ENCODE data around the gene IRF8.

Gene IRF8

DNA sequence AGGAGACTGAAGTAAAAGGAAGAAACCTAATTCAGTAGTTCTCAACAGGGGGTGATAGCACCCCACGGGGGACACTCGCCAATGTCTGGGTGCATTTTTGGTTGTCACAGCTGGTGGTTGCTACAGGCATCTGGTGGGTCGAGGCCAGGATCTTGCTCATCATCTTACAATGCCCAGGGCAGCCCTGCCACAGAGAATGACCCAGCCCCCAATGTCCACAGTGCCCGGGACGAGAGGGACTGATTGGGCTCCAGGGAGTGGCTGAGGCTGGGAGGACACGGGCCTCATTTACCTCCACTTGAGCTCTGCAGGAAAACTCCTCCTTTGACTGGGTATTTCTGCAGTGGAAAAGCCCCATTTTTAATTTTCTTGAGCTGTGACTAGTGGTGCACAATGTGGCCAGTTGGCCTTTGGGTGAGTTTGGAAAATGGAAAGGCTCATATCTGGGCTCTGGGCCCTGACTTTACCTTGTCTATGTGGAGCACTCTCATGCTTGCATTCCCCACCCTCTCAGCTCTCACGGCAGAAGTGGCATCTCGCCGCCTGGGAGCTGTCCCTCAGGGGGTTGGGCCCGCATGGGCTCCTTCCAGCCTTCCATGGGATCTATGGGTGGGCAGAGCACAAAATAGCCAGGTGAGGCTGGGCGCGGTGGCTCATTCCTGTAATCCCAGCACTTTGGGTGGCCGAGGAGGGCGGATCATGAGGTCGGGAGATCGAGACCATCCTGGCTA is 37.7 kb upstream of the IRF8 start:
- no peak for TF ChIP-seq CTCF (IDR thresholded peaks at IDR 0.05; ENCODE audit: low read depth, low read length)
- H3K4me3 ChIP-seq (replicated peaks in 1 of 2; ENCODE audit: low read depth in 2 of 2, low read length in 2 of 2): no peak overlapping the region
- DNase-seq (ENCODE audit: low read depth in 2 of 2): no peak

GRCh38 chr16:85862476-85863383 is 36.2 kb upstream of the IRF8 start:
- TF ChIP-seq CTCF (IDR thresholded peaks at IDR 0.05; ENCODE audit: low read depth, low read length): no peak
- no peak for DNase-seq (ENCODE audit: low read depth in 2 of 2)
- H3K4me3 ChIP-seq (replicated peaks in 1 of 2; ENCODE audit: low read depth in 2 of 2, low read length in 2 of 2): no peak overlapping the region

- TF ChIP-seq CTCF (IDR thresholded peaks at IDR 0.05; ENCODE audit: low read depth, low read length): no peak
- DNase-seq (ENCODE audit: low read depth in 2 of 2): peak in 1 of 2 donors; percentile 42
- no peak overlapping the region for H3K4me3 ChIP-seq (replicated peaks in 1 of 2; ENCODE audit: low read depth in 2 of 2, low read length in 2 of 2)
Observed at GRCh38 chr16:85863384-85863774, 35.6 kb upstream of the IRF8 start.

DNA sequence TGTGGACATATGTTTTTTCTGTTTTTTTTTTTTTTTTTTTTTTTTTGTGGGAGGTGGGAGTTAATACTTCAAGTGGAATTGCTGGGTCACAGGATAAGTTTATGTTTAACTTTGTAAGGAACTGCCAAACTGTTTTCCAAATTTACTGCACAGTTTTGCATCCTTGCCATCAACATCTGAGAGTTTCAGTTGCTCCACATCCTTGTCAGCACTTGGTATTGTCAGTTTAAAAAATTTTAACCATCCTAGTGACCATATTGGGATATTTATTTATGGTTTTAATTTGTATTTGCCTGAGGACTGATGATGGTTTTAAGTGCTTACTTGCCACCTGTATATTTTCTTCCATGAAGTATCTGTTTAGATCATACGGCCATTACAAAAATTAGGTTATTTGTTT is 34.0 kb upstream of the IRF8 start:
- DNase-seq (ENCODE audit: low read depth in 2 of 2): no peak
- no peak for TF ChIP-seq CTCF (IDR thresholded peaks at IDR 0.05; ENCODE audit: low read depth, low read length)
- H3K4me3 ChIP-seq (replicated peaks in 1 of 2; ENCODE audit: low read depth in 2 of 2, low read length in 2 of 2): no peak overlapping the region

- DNase-seq (ENCODE audit: low read depth in 2 of 2): no peak
- H3K4me3 ChIP-seq (replicated peaks in 1 of 2; ENCODE audit: low read depth in 2 of 2, low read length in 2 of 2): no peak overlapping the region
- TF ChIP-seq CTCF (IDR thresholded peaks at IDR 0.05; ENCODE audit: low read depth, low read length): no peak
Observed at GRCh38 chr16:85867189-85867588, 31.8 kb upstream of the IRF8 start.

DNA sequence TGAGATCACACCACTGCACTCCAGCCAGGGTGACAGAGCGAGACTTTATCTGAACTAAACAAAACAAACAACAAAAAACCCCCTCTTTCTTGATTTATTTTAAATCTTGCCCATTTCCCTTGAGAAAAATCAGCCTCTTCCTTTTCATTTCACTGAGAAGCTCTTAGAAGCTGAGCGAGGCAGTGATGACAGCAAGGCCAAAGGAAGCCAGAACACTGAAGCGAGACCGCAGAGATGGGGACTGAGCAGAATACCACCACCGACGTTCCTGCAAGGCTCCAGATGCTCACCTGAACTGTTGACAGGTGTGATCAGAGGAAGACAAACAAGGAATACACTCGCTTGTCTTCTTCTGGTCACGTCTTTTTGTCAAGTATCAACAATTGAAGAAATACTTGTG is 30.5 kb upstream of the IRF8 start:
- H3K4me3 ChIP-seq (replicated peaks in 1 of 2; ENCODE audit: low read depth in 2 of 2, low read length in 2 of 2): no peak overlapping the region
- no peak for DNase-seq (ENCODE audit: low read depth in 2 of 2)
- no peak for TF ChIP-seq CTCF (IDR thresholded peaks at IDR 0.05; ENCODE audit: low read depth, low read length)

All from cardiac fibroblast (primary cell).